Astrocyte of the cerebellum (primary cell): ENCODE measurements around the gene NELFCD.
"Not testable (repeated sequence)": the region's sequence is repeated elsewhere in the genome, so short reads cannot be mapped to it uniquely, and the experiment has no call there.

Experiments
- DNase-seq: peaks from one replicate; pipeline ENCODE4 v3.0.0-alpha.2; 2011; ENCODE audit warnings: low read depth
- H3K4me3 ChIP-seq: 2 replicates; pipeline ENCODE4 v1.5.1; 2011; ENCODE audit warnings: mild to moderate bottlenecking, low read depth, low read length, moderate library complexity
- in situ Hi-C: cut with HindIII; loops from 2 replicates; pipeline ENCODE4 v1.10.0; 2017; ENCODE audit warnings: low sequenced_read_pairs
- TF ChIP-seq, protein P1 (sequence below): IDR thresholded peaks from 2 replicates; pipeline ENCODE4 v1.5.1; 2012; ENCODE audit warnings: low read length, low read depth, moderate library complexity, mild to moderate bottlenecking; ENCODE audit errors: missing control alignments

The NELFCD gene

DNA sequence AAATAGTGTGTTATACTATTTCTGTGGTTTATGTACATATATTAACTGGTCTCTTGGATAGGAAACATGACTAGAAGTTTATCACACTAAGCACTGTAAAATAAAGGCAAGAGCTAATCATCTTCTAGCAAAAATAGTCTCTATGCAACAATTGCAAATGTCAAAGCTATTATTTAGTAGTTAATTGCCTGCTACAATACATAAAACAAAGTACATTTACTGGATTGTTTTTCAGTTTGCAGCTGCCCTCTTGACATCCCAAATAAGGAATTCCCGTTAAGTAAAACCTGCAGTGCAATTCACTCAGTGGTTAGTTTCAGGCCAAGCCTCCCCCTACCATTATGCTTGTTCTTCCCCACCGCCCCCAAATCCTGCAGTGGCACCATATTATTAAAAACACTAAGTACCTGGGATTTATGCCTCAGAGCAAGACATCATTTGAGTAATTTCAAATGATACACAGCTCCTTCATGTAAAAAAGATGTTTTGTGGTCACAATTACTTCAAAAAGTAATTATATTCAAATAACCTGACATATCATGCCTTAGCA is 52.6 kb downstream of the NELFCD start:
- in situ Hi-C loops = no loop called here
- TF ChIP-seq, protein P1, sequence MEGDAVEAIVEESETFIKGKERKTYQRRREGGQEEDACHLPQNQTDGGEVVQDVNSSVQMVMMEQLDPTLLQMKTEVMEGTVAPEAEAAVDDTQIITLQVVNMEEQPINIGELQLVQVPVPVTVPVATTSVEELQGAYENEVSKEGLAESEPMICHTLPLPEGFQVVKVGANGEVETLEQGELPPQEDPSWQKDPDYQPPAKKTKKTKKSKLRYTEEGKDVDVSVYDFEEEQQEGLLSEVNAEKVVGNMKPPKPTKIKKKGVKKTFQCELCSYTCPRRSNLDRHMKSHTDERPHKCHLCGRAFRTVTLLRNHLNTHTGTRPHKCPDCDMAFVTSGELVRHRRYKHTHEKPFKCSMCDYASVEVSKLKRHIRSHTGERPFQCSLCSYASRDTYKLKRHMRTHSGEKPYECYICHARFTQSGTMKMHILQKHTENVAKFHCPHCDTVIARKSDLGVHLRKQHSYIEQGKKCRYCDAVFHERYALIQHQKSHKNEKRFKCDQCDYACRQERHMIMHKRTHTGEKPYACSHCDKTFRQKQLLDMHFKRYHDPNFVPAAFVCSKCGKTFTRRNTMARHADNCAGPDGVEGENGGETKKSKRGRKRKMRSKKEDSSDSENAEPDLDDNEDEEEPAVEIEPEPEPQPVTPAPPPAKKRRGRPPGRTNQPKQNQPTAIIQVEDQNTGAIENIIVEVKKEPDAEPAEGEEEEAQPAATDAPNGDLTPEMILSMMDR = no peak
- H3K4me3 ChIP-seq = no peak overlapping the region
- DNase-seq = no peak

DNA sequence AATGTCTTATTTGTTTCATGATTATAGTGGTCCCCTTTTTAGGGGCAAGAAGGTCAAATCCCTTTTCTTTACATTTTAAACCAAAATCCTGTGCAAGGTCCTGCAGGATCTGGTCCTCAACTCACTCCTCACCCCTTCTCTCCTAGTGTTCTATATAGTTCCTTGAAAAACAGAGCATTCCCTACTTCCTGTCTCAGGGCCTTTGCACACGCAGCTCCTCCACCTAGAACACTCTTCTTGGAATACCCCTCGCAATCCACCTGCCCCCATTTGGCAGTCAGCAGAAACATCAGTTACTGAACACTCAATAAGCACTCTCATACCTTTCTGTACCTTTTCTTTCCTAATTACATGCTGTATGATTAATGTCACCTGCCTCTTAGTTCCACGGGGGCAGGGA is 54.3 kb downstream of the NELFCD start:
- TF ChIP-seq, protein P1 = no peak
- in situ Hi-C loops = no loop called here
- H3K4me3 ChIP-seq = no peak overlapping the region
- DNase-seq = no peak

DNA sequence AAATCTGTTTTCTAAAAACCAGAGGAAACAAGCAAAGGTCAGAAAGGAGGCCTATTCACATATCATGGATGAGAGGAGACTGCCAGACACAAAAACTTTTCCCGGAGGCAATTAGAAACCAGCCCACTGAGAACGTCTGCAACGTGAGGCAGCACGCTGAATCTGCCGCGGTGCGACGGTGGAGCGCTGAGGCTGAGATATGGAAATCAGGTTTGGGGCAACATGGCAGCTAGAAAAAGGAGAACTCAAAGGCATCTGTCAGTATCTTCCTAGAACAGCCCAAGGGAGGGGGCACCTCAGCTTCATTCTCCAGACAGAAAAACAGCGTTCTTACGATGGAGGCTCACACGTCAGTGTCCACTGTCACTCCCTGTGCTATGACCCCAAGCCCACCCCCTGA is 56.3 kb downstream of the NELFCD start:
- TF ChIP-seq, protein P1 = no peak
- in situ Hi-C loops = no loop called here
- no peak for DNase-seq
- H3K4me3 ChIP-seq = no peak overlapping the region

DNA sequence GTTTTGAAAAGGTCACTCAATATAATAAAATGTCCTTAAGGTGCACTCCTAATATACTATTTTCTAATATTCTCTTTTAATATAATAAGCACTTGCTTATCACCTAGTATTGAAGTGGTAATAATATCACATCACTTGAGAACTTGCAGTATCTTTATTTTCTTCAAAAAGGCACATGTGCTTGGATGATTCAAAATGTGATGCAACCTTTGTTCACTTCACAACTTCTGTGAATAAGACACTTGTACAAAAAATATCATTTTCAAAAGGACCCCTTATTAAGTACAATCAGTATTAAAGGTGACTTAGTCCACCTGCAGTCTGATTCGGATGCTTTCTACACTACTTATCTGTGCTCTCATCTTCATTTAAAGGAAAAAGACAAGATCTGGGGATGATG is 58.2 kb downstream of the NELFCD start:
- TF ChIP-seq, protein P1 = no peak
- DNase-seq = no peak
- no peak overlapping the region for H3K4me3 ChIP-seq
- in situ Hi-C loops = no loop called here

DNA sequence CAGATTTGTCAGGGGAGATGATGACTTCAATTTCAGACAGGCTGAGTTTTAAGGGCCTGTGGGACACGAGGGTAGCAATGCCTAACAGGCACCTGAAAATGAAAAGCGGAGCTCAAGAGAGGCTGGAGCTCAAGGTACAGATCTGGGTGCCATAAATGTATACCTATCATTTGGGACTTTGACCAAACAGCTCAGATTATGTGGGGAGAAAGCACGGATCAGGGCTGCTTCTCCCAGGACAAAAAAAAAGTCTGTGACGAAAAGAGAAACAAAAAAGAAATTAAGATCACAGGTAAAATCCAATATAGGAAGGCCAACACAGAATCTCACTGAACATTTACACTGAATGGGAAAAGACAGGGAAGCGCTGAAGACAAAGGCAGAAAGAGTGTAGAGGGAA is 59.6 kb downstream of the NELFCD start:
- no peak overlapping the region for H3K4me3 ChIP-seq
- in situ Hi-C loops = no loop called here

DNA sequence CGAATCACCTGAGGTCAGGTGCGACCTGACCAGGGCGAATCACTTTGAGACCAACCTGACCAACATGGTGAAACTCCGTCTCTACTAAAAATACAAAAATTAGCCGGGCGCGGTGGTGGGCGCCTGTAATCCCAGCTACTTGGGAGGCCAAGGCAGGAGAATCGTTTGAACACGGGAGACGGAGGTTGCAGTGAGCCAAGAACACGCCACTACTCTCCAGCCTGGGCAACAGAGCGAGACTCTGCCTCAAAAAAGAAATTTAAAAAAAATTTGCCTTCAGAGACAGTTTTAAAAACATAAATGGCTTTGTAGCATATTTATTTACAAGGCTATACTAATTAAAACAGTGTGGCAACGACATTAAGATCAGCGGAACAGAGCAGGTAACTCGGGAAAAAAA is 60.4 kb downstream of the NELFCD start:
- H3K4me3 ChIP-seq = peak overlapping the region; percentile 78
- in situ Hi-C loops, DNase-seq: not testable (repeated sequence)

More for the DNA sequence above, 59.6 kb downstream of the NELFCD start:
- no peak for DNase-seq
- TF ChIP-seq, protein P1 = no peak

DNA sequence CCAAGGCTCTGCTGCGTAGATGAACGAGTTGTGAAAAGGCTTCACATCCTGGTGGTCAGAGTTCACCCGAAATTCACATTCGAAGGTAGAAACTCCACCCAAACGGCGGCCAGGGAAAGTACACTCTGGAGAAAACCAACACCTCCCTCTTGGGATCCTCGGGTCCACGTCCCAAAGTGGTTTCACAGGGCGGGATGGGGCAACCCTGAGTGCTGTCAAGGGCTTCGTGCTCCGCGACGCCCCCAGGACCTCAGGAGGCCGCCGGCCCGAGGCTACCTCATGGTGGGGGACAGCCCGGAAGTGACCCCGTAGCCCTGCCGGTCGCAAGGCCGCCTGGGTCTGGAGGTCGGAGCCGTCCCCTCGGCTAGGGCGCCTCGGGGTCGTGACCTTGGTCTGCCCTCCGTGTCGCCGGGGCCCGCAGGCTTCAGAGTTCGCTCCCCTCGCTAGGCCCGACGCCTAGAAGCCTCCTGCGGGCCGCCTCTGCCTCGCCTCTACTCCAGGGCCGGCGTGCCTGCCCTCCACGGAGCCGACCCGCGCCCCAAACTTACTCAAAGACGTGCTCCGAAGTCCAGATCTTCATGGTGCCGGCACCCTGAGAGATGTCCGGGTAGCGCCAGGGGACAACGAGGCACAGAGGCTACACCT is 61.2 kb downstream of the NELFCD start, which contains the start of gene PRELID3B:
PRELID3B (minus strand) TSS at position 636 of the 645 bp plus-strand sequence; CDS start at position 580, 56 bp downstream.
- peak within 1 kb of the TSS; percentile 78 for H3K4me3 ChIP-seq
- in situ Hi-C loops = no loop called here
- TF ChIP-seq, protein P1 = no peak
- DNase-seq = no peak
